Tibial artery (tissue), 4 donors: ENCODE measurements around the gene NLN.

Source experiments
- DNase-seq, 2 donors: peaks; one replicate each; pipeline ENCODE4 v3.0.0-alpha.2; 2019
- H3K27ac ChIP-seq, 2 donors: fragments of 200-600 bp; sonication (generic) in 1 of 2; 1 replicate in 1 of 2; 2 replicates in 1 of 2; pipeline ENCODE4 v1.5.1; 2018 to 2019; ENCODE audit warnings: mild to moderate bottlenecking in 1 of 2
- H3K27me3 ChIP-seq, 2 donors: fragments of 200-600 bp; sonication (generic) in 1 of 2; one replicate each; pipeline versions ENCODE4 v1.5.1 to v1.6.0; 2016 to 2019
- H3K36me3 ChIP-seq, 3 donors: fragments of 200-600 bp; sonication (generic) in 2 of 3; one replicate each; pipeline ENCODE4 v1.5.1; 2016 to 2019; ENCODE audit warnings: mild to moderate bottlenecking in 2 of 3
- H3K4me1 ChIP-seq, 4 donors: fragments of 200-600 bp; sonication (generic) in 2 of 4; 1 replicate in 3 of 4; 2 replicates in 1 of 4; pipeline ENCODE4 v1.5.1; 2016 to 2019
- H3K4me3 ChIP-seq, 2 donors: fragments of 200-600 bp; sonication (generic) in 1 of 2; 1 replicate in 1 of 2; 2 replicates in 1 of 2; pipeline ENCODE4 v1.5.1; 2018 to 2019; ENCODE audit warnings: mild to moderate bottlenecking in 2 of 2
- H3K9me3 ChIP-seq, 3 donors: fragments of 200-600 bp; sonication (generic) in 1 of 3; one replicate each; pipeline ENCODE4 v1.5.1; 2016 to 2019
- CTCF ChIP-seq, 2 experiments: fragments of 200-600 bp in 1 of 2; fragments of 450-650 bp in 1 of 2; IDR thresholded peaks; one replicate each; pipeline ENCODE4 v1.5.1; 2017 to 2019; ENCODE audit warnings: antibody characterized with exemption in 2 of 2, mild to moderate bottlenecking in 1 of 2, moderate library complexity in 1 of 2
- intact Hi-C: fragments of 100-400 bp; cut with DNase I; formaldehyde crosslinking; loops from one replicate; pipeline ENCODE4 v1.15.0; 2023; ENCODE audit warnings: low total_unique reads

Gene NLN

GRCh38 chr5:65704621-65705239, 17.3 kb upstream of the NLN start:
- intact Hi-C loops, result no loop called here

GRCh38 chr5:65707663-65708062, 14.3 kb upstream of the NLN start:
- Histone ChIP-seq H3K9me3 (no peaks in the 10 kb centered on the region), H3K27ac (no peak overlapping the region), H3K36me3 (peaks cover 44 to 58% (median 46%) of the 10 kb centered on the region in 3 donors), H3K4me1 (no peaks in the 10 kb centered on the region), H3K4me3 (no peak overlapping the region), H3K27me3 (no peaks in the 10 kb centered on the region)
- TF ChIP-seq CTCF (IDR thresholded peaks at IDR 0.05), result no peak
- intact Hi-C loops, result no loop called here
- DNase-seq, result no peak

More at GRCh38 chr5:65704621-65705239, 17.3 kb upstream of the NLN start:
- TF ChIP-seq CTCF (IDR thresholded peaks at IDR 0.05), result no peak
- H3K36me3 ChIP-seq, result peaks cover 35 to 56% (median 54%) of the 10 kb centered on the region in 3 donors
- H3K4me1 ChIP-seq, result no peaks in the 10 kb centered on the region
- no peak overlapping the region for H3K27ac ChIP-seq
- H3K27me3 ChIP-seq, result no peaks in the 10 kb centered on the region
- no peaks in the 10 kb centered on the region for H3K9me3 ChIP-seq
- no peak overlapping the region for H3K4me3 ChIP-seq
- no peak for DNase-seq

GRCh38 chr5:65708145-65708544, 13.9 kb upstream of the NLN start:
- H3K27me3 ChIP-seq, result no peaks in the 10 kb centered on the region
- intact Hi-C loops, result no loop called here
- H3K36me3 ChIP-seq, result peaks cover 40 to 54% (median 41%) of the 10 kb centered on the region in 3 donors
- no peaks in the 10 kb centered on the region for H3K4me1 ChIP-seq
- H3K9me3 ChIP-seq, result no peaks in the 10 kb centered on the region
- H3K4me3 ChIP-seq, result no peak overlapping the region
- DNase-seq, result no peak
- H3K27ac ChIP-seq, result no peak overlapping the region
- TF ChIP-seq CTCF (IDR thresholded peaks at IDR 0.05), result no peak

- no peak for TF ChIP-seq CTCF (IDR thresholded peaks at IDR 0.05)
- Histone ChIP-seq H3K4me3 (no peak overlapping the region), H3K27me3 (no peaks in the 10 kb centered on the region), H3K27ac (no peak overlapping the region), H3K9me3 (no peaks in the 10 kb centered on the region), H3K36me3 (peaks cover 0 to 11% (median 0%) of the 10 kb centered on the region in 3 donors), H3K4me1 (peaks cover 0 to 30% (median 7%) of the 10 kb centered on the region in 4 donors)
- intact Hi-C loops, result no loop called here
- no peak for DNase-seq
Observed at GRCh38 chr5:65718576-65719310, 3.3 kb upstream of the NLN start.

GRCh38 chr5:65721050-65721719, 820 bp upstream of the NLN start:
- Histone ChIP-seq H3K4me3 (peak overlapping the region; percentile 73 to 92), H3K27me3 (no peaks in the 10 kb centered on the region), H3K4me1 (peaks cover 0 to 37% (median 7%) of the 10 kb centered on the region in 4 donors), H3K9me3 (no peaks in the 10 kb centered on the region), H3K27ac (peak overlapping the region; percentile 76 to 82), H3K36me3 (peaks cover 0 to 1% (median 0%) of the 10 kb centered on the region in 3 donors)
- intact Hi-C loops, result loop anchor here (10.0 kb wide), 2 partner anchors 96 to 204 kb away; partner anchors contain the start of genes ERBIN, SHLD3, TRAPPC13 and TRIM23
- peak; percentile 58 to 73 for DNase-seq
- no peak for TF ChIP-seq CTCF (IDR thresholded peaks at IDR 0.05)
